Measurements from ENCODE around the gene IARS2.

DNA sequence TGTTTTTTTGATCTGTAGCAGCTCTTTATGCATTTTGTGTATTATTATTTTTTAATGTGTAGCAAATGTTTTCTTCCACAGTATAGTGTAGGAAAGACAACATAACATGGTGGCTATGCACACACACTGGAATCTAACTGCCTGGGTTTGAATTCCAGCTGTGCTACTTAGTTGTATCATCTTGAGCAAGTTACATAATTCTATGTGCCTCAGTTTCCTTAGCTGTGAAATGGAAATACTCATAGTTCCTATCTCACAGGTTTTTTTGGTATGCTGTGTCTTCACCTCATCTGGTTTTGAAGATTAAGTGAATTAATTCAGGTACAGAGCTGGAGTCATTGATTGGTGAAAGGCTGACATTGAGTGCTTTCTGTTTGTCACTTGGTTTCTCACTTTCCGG is 1.2 kb upstream of the IARS2 start:
- no peak for TF ChIP-seq POLR2AphosphoS5 (IDR thresholded peaks at IDR 0.05; ENCODE audit: low read depth, low read length)
- TF ChIP-seq POLR2A (IDR thresholded peaks at IDR 0.05; ENCODE audit: low read depth, low read length) = no peak
- no peak for TF ChIP-seq TAF1 (IDR thresholded peaks at IDR 0.05; ENCODE audit: borderline replicate concordance, low read depth, low read length)
